Measurements from ENCODE around the gene XCL2.

Gene XCL2

GRCh38 chr1:168512864-168513595 is 30.8 kb downstream of the XCL2 start:
- DNase-seq: no peak

DNA sequence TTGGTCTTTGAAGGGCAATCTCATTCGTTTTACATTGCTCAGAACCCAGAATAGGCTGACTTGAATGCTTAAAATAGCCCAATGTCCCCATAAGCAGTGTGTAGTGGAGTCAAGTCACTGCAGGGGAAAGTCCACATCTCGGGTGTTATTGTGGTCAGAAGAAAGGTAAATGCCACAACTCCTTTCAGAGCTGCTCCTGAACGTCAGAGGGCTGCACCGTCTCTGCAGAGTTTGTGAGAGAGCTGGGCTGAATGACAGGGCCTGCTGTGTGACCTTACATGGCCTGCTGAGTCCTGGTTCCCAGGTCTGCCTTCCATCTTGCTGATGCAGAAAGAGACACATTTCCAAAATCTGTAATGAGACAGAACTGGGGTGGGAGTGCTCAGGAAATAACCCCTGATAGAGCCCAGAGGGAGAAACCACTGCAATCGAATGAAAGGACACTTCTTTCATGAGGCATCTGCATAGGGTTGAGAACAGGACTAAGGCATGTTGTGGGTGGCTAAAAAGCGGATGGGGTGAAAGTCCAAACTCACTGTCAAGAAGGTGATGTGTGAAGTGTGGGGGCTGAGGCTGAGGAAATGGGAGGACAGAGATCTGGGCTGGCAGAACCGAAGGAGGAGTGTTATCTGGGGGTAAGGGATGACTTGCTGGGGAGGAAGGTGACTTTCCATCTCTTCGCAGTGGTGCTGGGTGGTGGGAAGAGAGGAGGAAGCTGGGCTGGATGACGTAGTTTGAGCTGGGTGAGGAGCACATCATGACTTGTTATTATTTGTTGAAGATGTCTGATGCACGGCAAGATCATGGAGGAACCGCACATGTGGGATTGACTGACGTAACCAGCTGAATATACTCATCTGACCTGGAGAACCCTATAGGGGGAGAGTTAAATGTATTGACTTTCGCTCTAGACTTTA is 33.7 kb downstream of the XCL2 start:
- no peak for DNase-seq

GRCh38 chr1:168509210-168509609 is 34.6 kb downstream of the XCL2 start:
- no peak for DNase-seq

GRCh38 chr1:168507828-168508227 is 36.0 kb downstream of the XCL2 start:
- no peak for DNase-seq

GRCh38 chr1:168507231-168507630 is 36.6 kb downstream of the XCL2 start:
- no peak for DNase-seq

GRCh38 chr1:168506204-168506819 is 37.5 kb downstream of the XCL2 start:
- DNase-seq: no peak

DNA sequence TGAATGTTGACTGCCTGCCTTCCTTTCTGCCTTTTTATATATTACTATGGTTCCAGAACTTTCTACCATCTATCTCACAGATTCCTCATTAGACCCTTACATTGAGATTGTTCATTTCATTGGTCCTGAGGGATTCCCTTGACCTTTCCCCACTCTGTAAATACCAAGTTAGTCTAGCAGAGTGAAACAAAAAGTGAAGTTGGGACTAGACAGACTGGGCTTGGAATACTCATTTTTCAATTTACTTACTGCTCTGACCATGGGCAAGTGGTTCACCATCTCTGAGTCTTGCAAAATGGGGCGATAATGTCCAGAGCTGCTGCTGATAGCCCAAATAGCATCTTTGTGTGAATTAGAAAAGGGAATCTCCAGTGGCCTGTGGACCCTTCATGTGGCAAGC is 38.8 kb downstream of the XCL2 start:
- DNase-seq: no peak

DNA sequence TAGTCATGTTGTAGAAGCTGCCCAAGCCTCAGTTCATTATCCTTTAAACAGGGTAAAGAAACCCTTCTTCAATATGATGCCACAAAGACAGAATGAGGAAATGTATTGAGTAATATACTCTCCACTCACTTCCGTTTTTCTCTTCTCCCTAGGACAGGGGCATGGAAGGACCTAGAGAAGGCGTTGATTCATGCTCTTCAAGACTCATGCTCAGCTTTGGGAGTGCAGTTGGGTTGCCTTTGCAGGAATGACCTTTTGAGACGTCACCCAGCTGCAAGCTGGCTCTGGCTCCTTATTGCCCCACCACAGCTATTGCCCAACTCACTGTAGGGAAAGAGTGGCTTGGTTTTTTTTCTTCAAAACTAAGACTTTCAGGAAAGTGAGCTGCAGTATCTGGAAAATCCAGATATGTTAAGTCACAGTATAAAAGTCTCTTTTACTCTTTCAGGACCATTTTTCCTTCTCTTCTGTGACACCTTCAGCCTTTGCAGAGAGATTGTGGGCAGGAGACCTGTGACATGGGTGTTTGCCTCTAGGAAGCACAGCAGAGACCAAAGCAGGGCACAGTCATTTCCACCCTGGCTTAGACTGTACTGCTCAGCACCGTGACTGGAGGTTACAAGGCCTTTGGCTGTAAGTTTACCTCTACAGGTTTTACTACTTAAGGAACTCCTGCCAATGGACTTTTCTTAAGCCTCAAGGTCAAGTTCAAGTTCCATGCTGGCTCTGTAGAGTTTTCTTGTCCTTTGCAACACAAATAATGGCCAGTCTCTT is 39.5 kb downstream of the XCL2 start:
- DNase-seq: peak; percentile 81

DNA sequence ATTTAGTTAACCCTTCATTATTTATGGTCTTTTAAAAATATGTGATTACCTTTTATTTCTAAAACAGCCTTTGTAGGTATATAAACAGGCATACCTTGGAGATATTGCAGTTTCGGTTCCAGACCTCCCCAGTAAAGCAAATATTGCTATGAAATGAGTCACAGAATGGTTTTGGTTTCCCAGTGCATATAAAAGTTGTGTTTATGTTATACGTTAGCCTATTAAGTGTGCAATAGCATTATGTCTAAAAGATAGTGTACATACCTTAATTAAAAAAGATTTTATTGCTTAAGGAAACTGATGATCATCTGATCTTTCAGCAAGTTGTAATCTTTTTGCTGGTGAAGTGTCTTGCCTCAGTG is 44.1 kb downstream of the XCL2 start:
- DNase-seq: no peak

- no peak for DNase-seq
Measured at GRCh38 chr1:168498956-168499687, 44.7 kb downstream of the XCL2 start.

DNA sequence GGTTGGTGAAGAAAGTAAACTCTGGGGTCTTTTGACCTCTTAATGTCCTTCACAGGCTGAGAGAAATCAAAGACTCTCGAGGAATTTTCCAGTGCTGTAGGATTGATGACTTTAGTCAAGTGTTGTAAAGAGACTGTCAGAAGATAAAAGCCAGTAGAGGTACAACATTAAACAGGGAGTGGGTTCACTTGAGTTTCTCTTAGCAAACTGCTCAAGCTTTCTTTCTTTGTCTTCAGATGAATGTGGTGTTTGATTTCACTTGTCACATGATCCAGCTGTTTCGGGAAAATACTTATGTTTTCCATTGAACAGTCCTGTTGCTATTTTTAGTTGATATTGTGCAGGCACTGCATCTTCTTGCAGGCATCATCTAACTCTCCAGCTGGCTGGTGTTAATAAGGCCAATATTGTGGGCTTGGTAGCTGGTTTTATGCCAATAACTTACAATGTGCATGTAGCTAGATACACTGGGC is 45.6 kb downstream of the XCL2 start:
- DNase-seq: no peak

GRCh38 chr1:168497376-168497950 is 46.3 kb downstream of the XCL2 start:
- no peak for DNase-seq

- DNase-seq: no peak
Measured at GRCh38 chr1:168491527-168492164, 52.2 kb downstream of the XCL2 start.

All from KG1 (cell line).